ENCODE measurements around the gene CHD3. TPM values are rescaled to one million over a fixed set of nuclear protein-coding genes. Genes with fewer than 3 reads are reported as not detected.

CHD3 gene
- total RNA-seq, 1 donor = 111 TPM

DNA sequence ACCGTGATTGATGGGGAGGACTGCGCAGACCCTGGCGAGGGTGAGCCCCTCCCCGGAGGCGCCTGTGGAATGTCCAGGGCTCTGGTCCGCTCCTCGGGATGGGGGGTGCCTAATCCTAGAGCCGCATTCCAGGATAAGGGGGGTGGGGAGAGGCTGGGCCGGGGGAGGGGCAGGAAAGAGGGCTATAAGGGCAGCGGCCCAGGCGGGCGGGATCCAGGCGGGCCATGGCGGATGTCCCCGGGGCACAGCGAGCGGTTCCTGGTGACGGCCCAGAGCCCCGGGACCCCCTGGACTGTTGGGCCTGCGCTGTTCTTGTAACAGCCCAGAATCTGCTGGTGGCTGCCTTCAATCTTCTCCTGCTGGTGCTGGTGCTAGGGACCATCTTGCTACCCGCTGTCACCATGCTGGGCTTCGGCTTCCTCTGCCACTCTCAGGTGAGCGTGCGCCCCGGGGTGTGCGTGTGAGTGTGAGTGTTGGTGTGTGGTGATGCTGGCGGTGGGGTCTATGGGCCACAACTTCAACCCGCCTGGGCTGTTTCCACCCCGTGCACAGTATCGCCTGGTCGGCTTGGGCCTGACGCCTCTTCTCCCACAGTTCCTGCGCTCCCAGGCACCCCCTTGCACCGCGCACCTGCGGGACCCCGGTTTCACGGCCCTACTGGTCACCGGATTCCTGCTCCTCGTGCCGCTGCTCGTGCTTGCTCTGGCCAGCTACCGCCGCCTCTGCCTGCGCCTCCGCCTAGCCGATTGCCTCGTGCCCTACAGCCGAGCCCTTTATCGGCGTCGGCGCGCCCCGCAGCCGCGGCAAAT lies 33.5 kb upstream of the CHD3 start, which contains the start of gene TMEM88:
Gene TMEM88, plus strand, starts transcription at position 216 of the 809 bp plus-strand sequence. Its CDS starts 9 bp downstream, at position 225.
- TF ChIP-seq, protein P1, sequence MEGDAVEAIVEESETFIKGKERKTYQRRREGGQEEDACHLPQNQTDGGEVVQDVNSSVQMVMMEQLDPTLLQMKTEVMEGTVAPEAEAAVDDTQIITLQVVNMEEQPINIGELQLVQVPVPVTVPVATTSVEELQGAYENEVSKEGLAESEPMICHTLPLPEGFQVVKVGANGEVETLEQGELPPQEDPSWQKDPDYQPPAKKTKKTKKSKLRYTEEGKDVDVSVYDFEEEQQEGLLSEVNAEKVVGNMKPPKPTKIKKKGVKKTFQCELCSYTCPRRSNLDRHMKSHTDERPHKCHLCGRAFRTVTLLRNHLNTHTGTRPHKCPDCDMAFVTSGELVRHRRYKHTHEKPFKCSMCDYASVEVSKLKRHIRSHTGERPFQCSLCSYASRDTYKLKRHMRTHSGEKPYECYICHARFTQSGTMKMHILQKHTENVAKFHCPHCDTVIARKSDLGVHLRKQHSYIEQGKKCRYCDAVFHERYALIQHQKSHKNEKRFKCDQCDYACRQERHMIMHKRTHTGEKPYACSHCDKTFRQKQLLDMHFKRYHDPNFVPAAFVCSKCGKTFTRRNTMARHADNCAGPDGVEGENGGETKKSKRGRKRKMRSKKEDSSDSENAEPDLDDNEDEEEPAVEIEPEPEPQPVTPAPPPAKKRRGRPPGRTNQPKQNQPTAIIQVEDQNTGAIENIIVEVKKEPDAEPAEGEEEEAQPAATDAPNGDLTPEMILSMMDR (IDR thresholded peaks at IDR 0.05; ENCODE audit: insufficient read depth, low read depth, low read length) = no peak
- no peak for DNase-seq (ENCODE audit: low read depth)
- peak within 1 kb of the TSS; percentile 82 for H3K4me3 ChIP-seq (ENCODE audit: low read depth, low read length)

DNA sequence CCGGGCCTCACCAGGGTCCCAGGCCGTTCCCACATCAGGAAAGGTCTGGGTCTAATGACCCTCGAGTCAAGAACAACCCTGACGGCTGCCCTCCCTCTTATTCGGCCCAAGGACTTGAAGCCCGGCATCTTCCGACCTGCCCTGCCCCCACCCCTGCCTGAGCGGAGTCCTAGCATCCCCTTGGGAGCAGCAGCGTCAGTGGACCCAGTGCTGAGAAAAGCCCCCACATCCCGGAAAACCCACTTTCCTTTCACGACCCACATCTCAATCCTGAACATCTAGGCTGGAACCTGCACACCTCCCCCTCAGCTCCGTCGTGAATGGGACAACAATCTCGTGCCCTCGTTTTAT lies 33.0 kb upstream of the CHD3 start:
- TF ChIP-seq, protein P1 (IDR thresholded peaks at IDR 0.05; ENCODE audit: insufficient read depth, low read depth, low read length) = no peak
- peak overlapping the region; percentile 82 for H3K4me3 ChIP-seq (ENCODE audit: low read depth, low read length)
- DNase-seq (ENCODE audit: low read depth) = no peak

DNA sequence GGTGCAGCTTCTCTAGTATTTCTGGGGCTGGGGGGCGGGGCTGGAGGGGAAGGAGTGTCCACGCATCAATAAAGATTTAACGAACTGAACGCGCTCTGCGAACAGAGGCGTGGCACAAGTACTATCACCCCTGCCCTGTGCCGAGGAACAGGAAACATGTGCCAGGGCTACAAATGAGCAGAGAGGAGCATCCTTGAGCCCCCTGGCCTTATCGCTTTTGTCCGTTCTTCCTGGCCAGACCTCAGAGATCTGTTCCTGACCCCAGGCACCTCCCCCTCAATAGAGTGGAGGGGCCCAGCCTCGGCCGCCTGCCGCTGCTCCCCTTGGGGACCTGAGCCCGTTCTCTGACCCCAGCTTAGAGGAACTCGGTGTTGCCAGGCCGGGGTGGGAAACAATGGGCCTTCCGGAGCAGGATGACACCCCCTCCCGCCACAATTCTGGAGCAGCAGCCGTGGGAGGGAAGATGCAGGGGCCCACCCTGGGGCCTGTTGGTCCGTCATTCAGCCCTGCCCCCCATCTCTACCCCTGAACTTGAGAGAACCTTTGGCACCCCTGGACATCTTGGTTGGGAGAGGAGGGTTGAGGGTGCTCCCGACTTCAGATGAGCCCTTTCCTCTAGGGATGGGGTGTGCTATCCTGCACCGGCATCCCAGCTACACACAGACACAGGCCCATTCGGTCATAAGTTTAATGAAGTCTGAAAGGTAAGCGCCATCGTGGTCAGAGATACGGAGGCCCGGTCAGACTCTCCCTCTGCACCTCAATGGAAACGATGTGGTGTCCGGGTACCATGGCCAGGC lies 32.4 kb upstream of the CHD3 start:
- TF ChIP-seq, protein P1 (IDR thresholded peaks at IDR 0.05; ENCODE audit: insufficient read depth, low read depth, low read length) = no peak
- peak; percentile 54 for DNase-seq (ENCODE audit: low read depth)
- peak overlapping the region; percentile 82 for H3K4me3 ChIP-seq (ENCODE audit: low read depth, low read length)

DNA sequence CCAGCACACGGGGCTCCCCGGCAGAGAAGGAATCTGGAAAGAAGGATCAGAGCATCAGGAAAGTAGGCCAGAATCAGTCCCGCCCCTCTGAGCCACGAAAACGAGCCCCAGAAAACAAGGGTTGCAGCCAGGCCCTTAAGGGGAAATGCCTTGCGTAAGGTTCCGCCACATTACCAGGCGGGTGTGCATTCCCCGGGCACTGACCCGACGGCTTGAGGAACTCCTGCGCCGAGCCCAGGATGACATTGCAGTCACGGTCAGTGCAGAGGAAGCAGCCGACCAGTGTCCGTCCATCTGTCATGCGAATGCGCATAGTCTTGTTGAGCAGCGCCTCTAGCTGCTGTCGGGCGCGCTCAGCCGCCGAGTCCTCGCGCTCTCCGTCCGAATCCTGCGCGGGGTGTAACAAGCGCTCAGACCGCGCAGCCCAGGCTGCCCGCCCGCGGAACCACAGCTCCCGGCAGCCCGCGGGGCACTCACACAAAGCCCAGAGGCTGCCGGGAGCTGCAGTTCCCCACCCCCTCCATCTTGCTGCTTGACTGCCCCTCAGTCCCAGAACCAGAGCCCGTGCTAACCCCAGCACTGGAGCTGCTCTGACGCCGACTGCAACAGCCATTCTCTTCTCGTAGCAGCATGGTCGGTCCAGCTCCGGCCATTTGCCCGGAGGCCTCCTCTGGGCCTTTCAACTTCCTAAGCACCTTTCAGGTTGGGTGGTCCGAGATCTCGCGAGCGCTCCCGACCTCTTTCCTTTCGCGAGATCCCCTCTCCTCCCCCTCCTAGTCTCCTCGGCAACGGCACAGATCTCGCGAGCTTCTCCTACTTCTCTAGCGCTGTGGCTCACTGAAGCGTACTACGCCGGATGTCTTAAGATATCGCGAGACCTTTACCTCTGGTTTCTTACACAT lies 31.5 kb upstream of the CHD3 start, which contains the start of gene NAA38:
Gene NAA38, minus strand, starts transcription at position 749 of the 902 bp plus-strand sequence. Its CDS starts 96 bp downstream, at position 653.
- TF ChIP-seq, protein P1 (IDR thresholded peaks at IDR 0.05; ENCODE audit: insufficient read depth, low read depth, low read length) = peak; percentile 32
- peak within 1 kb of the TSS; percentile 82 for H3K4me3 ChIP-seq (ENCODE audit: low read depth, low read length)
- peak; percentile 100 for DNase-seq (ENCODE audit: low read depth)

DNA sequence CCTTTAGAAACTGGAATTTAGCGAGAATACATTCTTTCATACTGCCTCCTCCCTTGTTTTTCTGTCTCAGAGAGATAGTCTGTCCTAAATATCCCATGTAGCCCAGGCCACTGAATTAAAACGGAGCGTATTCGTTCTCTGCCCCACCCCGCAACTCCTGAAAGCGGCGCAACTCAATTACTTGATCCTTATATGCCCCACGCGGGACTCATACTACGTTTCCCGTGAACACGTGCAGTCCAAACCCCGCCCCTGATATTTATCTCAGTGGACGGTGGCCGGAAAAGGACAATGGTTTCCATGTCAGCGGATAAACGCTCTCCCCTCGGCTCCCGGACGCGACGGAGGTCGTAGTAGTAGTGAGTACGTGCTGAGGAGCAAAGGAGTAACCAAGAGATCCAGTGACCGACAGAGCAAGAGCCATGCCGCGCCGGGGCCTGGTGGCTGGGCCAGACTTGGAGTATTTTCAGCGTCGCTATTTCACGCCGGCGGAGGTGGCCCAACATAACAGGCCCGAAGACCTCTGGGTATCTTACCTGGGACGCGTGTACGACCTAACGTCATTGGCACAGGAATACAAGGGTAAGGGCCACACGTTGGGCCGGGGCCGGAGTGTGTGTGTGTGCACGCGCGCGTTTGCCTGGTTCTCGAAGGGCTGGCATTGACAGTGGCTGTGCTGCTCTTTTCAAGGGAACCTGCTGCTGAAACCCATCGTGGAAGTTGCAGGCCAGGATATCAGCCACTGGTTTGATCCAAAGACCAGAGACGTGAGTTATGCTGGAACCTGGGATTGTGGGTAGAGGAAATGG lies 30.7 kb upstream of the CHD3 start, which contains the start of gene CYB5D1:
Gene CYB5D1, plus strand, starts transcription at position 291 of the 809 bp plus-strand sequence. Its CDS starts 132 bp downstream, at position 423.
- H3K4me3 ChIP-seq (ENCODE audit: low read depth, low read length) = peak within 1 kb of the TSS; percentile 82
- TF ChIP-seq, protein P1 (IDR thresholded peaks at IDR 0.05; ENCODE audit: insufficient read depth, low read depth, low read length) = no peak
- DNase-seq (ENCODE audit: low read depth) = peak; percentile 95
